Activated CD4-positive, CD25-positive, alpha-beta regulatory T cell treated with anti-CD3 and anti-CD28 coated beads, Interleukin-2, amount 50 U/mL, for 72 hours (primary cell): Measurements from ENCODE around the gene BLMH.

Experiments
- DNase-seq: peaks from one replicate; pipeline ENCODE4 v3.0.0; 2021

The BLMH gene, protein sequence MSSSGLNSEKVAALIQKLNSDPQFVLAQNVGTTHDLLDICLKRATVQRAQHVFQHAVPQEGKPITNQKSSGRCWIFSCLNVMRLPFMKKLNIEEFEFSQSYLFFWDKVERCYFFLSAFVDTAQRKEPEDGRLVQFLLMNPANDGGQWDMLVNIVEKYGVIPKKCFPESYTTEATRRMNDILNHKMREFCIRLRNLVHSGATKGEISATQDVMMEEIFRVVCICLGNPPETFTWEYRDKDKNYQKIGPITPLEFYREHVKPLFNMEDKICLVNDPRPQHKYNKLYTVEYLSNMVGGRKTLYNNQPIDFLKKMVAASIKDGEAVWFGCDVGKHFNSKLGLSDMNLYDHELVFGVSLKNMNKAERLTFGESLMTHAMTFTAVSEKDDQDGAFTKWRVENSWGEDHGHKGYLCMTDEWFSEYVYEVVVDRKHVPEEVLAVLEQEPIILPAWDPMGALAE

DNA sequence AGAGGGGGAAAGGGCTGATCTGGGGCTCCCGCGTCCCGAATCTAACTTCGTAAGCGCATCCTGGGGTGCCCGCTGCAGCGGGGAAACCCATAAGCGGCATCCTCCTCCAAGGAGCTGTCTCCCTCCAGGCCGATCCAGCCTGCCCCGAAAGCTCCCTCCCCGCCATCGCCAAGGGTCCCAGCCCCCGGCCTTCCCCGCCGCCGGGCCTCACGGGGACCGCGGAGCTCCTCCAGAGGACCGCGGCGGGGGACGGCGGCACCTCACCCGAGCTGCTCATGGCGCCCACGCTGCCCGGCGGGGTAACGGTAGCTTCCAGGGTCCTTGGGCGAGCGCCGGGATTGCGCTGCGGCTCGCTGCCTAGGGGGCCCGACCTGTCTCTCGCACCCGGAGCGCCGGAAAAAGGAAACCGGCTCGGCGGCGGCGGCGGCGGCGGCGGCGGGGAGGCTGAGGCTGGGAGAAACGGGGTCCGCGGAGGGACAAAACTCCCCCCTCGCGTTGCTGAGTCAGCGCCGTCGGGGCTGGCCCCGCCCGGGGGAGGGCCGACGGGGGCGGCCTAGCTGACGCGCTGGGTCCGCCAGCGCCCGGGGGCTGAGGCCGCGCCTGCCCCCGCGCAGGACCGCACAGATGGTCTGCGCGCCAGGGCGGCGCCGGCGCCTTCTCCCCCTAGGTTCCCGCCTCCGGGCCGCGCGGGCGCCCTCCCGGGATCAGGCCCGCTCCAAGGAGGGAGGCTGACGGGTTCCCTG lies at the start of gene BLMH:
Gene BLMH (minus strand): TSS at position 402 of the 743 bp plus-strand sequence. CDS start 125 bp downstream, at position 277.
- peak; percentile 81 for DNase-seq

DNA sequence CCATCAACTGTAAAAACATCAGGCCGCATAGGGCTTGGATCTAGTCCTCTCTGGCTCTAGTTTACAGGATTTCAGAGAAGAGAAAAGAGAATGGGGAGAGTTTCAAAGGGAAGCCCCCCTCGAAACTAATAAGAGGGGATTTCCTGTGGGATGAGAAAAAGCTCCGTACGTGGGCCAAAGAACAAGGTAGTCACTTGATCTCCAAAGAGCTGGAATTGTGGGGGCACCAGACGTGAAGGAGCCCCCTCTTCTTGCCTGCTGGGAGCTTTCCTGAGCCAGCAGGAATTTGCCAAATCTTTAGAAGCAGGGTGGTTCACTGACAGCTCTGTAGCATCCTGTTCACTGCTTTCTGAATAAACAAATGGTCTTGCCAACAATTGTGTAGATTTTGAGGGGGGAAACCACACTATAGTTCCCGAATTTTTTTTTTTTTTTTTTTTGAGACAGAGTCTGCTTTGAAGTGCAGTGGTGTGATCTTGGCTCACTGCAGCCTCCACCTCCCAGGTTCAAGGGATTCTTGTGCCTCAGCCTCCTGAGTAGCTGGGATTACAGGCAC lies 49.1 kb upstream of the BLMH start:
- no peak for DNase-seq

DNA sequence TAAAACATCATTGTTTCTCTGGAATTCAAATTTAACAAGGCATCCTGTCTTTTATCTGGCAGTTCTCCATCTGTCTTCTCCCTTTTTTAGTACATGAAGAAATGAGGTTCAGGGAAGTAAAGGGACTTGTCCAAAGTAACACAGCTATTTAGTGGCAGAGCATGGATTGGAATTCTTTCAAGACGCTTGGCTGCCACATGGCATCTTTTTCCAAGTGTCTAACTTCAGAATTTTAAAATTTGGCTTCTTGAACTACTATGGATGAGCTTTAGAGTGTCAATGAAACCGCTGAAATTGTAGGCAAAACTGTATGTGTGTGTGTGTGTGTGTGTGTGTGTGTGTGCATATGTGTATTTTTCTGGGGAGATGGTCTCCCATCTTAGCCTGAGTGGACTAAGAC lies 47.3 kb upstream of the BLMH start:
- no peak for DNase-seq

DNA sequence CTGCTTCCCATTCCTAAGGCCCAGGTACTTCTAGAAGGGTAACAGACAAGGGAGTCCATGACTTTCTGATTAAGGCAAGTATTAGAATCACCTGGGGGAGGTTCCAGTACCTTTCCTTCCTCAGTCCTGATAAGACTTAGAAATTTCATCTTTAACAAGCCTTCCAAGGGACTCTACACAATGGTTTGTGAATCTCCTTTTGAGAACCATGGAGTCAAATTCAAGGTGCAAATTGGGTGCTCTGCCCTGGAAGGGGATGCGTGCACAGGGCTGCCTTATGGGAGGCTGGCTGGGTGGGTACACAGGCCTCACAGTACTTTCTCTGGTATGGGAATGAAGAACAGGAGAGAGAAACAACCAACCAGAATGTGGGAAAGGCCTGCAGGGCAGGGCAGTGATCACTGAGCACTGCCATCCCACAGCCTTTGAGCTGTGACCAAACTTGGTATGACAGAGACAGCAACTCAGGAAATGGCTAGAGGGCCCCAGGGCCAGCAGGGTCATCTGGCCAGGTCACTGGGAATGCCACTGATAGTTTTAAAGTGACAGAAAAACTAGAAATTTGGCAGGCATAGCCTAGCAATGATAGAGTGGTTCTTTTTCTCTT lies 45.8 kb upstream of the BLMH start:
- no peak for DNase-seq

DNA sequence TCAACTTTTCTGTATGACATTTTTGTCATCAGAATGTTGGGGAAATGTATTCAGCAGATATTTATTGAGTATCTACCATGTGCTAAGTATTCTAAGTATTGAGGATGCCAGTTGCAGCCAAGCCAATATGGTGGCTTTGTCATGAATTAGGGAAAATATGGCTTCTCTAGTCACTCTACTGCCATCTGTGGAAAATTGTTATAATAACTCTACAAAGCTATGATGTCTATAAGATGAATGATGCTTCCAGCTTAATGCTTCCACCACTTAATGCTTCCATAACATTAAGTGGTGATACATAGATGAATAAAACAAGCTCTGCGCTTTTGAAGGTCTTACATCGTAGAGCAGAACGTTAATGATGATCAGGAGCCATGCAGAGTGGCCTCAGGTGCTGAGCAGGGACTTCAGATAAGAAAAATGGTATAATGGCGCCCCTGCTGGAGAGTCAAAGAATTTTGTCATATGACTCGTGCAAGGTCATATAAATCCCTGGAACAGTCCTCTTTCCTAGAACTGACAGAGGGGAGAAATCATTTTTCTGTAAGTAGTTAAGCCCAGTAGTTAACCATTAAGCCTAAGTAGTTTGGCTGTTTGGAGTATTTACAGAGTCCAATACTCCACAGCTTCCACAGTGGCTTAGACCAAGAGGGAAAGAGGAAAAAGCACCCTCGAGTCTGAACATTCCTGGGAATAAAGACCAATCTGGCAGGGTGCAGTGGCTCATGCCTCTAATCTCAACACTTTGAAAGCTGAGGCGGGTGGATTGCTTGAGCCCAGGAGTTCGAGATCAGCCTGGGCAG lies 44.8 kb upstream of the BLMH start:
- peak; percentile 54 for DNase-seq

DNA sequence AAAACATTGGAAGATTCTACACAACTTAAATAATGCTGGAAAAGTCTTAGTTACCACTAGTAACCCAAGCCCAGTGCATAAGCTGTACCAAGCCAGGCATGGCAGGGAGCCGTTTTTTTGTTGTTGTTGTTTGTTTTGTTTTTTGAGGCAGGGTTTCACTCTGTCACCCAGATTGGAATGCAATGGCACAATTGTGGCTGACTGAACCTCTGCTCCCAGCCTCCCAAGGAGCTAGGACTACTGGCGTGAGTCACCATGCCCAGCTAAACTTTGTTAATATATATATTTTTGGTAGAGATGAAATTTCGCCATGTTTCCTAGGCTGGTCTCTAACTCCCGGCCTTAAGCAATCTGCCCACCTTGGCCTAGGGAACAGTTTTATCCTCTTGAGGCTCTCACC lies 42.7 kb upstream of the BLMH start:
- no peak for DNase-seq

DNA sequence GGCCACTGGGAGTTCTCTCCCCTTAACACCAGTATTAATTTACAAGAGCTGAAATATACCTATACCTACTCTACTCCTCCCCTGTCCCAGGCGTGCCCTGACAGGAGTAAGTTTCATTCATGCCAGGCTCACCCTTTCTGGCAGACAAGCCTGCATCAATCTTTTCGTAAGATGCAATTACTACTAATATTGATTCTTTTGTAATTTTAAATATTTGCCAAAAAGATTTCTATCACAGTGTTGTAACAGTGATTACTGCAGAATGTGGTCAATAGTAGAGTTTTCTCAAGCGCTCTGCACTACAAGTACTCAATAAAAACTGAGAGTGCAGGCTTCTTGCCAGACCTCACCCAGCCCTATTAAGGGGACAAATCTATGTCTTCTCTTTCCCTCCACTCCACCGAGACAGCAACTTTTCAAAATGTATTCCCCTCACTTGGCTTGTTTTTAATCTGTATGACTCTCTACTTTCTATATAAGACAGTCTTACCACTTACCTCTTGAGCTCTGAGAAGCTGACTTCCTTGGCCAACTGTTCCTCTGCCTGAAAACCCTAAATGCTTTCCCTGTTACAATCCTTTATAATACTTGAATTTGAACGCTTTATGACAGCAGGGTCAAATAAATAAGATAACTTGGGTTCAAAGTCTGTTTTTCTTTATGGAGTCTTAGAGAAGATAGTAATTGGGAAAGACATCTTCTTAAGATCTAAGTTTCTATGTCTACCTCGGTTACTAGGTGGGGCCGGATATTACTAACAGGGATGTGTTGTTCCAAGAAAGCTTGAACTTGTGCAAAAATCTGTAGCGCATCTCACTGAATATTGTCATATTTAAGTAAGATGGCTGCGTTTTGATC lies 42.0 kb upstream of the BLMH start, which contains the start of gene TMIGD1:
Gene TMIGD1 (minus strand): TSS at position 555 of the 858 bp plus-strand sequence. CDS start 1,924 bp downstream, outside the sequence.
- no peak for DNase-seq

DNA sequence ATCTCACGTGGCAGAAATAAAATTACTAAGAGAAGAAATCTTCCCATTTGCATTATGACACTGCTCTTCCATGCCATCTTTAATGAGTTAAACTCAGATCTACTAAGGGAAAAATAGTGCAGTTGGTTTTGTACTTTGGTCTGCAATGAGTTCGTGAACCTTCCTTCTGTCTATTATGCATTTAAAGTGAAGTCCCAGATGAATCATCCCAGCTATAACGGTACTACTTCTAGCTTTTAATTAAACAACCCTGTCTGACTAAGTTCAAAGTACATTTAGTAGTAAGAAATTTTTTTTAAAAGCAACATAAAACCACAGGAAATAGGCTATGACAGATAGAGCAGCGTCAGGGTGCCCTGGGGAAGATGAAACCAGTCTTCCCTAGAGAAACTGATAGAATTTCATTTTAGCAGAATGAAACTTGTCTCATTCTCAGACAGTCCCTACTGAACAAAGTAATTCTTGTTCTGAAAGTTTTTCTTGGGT lies 40.4 kb upstream of the BLMH start:
- DNase-seq = no peak

DNA sequence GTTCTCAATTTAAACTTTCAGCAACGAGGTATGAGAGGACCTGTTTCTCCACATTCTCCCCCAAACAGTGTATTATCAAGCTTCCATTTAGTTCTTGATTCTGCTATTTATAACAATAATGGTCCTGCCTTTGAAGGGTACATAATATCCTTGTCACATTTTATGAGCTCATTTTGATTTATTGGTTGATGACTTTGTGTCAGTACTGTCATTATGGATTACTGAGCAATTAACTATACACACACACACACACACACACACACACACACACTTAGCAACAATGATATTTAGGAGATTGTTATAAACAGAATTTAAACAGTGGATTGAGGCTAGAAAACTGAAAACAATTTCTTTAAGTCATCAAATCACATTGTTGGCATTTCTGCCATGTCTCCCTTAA lies 35.1 kb upstream of the BLMH start:
- DNase-seq = no peak

DNA sequence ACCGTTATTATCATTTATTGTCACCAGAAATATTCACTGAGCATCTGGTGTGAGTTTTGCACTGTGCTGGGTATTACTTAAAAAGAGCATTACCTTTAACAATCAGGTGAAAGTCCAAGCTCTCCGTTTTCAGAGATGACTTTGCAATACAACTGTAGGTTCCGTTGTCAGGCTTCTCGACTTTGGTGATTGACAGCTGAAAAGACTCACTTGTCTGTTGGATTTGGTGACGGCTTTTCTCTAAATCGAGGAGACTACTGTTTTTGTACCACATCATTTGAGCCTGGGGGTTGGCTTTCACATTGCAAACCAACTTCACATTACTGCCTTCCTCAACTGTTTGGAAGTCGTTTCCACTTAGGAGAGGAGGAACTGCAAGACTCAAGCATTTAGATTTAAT lies 33.0 kb upstream of the BLMH start:
- DNase-seq = no peak

DNA sequence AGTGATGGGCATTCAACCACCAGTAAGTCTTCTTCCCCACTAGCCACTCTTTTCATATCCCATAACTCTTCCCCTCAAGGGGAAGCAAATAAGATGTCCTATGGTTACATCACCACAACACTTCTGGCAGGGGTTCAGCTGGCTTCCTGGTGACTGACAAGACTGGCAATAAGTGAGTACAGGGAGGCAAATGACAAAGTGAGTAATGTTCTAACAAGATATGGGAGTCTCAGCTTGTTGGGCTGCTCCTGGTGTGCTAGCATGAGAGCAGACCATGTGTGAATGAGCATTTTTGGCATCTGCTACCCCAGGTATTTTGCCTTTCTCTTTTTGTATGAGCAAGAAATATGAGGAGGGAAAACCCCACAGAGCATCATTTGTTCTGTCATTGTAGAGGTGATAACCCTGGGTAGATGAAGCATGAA lies 32.2 kb upstream of the BLMH start:
- no peak for DNase-seq

DNA sequence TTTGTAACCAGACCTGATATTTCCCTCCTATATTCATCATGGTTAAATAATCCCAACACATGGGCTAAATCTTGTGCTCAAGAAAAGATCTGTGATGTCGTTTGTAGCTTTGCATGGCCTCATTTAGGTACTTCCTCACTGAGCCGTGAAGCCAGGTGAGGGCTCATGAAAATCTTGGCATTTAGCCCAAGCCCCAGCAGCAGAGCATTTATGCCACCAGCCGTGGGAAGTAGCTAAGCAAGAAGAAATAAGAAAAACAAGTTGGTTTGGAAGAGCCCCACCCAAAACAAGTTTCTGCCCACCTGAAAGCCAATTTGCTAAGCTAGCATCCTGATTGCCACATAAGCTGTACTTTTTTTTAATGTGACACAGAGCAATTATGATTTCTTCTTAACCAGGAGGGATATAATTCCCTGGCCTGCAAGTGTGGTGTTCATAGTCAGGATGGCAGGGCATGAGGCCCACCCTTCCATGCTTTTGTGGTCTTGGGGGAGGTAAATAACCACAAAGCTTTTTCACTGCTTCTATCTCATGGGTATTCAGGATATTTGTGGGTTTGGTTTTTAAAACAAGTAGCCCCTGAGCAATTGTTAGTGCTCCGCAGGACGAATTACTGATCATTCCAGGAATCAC lies 31.6 kb upstream of the BLMH start:
- DNase-seq = no peak

DNA sequence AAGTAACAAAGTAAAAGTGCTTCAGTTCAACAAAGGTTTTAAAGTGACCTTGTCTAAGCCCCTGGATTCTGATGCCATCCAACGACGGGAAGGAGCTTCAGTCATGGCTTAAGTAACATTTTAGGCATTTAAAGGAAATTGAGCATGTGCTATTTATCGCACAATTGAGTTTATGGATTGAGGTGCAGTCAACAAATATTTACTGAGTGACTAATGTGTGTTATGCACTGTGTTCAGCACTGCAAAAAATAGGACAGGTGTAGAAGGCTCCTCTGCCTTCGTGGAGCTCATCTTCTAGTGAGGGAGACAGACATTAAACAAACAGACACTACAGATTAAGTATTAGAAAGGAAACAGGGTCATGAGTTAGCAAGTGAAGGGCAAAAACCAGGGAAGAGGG lies 29.6 kb upstream of the BLMH start:
- DNase-seq = no peak

DNA sequence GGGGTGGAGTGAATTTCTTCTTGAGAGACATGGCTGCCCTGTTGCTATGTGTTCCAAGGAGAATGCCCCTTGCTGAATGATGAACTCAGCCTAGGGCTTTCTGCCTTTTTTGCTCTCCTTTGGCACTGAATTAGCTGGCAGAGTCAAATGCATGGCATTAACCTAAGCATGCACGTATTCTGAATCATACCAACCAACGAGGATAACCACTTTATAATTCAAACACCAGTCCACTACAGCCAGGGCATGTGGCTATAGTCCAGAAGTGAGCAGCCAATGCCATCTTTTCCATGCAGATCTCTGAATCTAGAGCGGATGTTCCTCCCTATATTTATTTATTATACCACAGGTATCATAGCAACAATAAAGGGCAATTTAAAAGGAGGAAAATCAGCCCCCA lies 26.4 kb upstream of the BLMH start:
- no peak for DNase-seq

DNA sequence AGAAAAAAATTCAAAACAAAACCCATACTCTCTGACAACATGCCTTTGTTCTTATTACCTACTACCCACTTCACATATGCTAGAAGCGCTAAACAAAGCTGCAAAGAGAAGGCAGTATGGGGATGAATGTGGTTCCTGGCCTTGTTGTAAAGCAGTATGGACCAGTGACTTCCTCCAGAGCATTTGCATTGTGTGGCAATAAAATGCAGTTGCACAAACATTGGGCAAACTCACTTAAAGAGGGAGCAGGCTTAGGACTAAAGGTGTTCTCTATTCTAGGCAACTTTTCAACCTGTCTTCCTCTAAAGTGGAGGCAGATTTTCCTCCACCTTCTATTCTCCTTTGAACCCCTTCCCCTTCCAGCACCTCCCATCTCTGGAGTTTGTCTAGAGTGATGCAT lies 25.0 kb upstream of the BLMH start:
- no peak for DNase-seq

DNA sequence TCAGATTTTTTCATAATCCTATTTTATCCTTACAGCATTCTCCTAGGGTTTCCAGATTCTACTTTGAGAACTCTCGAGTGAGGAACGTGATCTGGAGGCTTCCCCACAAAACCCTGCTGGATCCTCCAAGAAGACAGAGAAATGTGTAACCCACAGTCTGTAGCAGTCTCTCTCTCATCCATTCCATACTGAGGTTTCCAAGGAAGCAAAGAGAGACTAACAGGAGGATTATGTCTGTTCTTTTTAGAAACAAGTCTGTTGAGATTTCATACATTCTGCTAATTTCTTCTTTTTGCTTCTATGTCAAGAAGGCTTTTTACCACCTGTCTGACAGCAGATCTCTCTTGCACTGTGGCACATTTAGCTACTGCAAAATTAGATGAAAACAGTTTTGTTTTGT lies 23.4 kb upstream of the BLMH start:
- DNase-seq = no peak

DNA sequence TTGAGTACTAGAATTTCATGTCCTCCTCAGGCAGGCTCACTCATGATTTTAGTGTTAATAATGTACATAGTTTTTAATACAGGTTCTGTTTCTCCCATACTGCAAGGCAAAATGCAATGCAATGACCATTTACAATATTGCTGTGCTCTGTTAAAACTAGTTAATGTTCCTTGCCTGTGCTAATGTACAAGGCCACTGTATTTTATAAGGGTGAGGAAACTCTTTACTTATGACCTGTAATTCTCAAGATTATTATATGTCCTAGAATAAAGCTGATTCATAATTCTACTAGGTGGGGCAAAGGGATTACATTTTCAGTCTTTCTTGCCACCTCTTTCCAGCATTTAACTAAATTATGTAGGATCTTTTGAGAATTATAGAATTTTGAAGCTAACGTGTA lies 22.7 kb upstream of the BLMH start:
- no peak for DNase-seq

DNA sequence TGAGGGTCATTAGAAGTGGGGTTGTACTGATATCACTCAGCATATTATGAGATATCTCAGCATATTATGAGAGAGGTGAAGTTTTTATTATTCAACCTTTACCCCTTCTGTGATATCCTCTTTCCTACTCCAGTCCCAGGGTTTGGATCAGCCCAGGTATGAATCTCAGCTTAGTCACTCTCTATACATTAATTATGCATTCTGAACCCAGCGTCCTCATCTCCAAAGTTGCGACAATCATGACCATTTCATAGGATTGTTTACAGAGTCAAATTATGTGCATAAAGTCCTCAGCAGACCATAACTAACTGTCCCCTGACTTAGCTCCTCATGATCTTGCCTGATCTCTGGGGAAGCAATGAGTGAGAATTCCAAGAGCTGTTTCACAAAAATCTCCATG lies 20.5 kb upstream of the BLMH start:
- DNase-seq = no peak

DNA sequence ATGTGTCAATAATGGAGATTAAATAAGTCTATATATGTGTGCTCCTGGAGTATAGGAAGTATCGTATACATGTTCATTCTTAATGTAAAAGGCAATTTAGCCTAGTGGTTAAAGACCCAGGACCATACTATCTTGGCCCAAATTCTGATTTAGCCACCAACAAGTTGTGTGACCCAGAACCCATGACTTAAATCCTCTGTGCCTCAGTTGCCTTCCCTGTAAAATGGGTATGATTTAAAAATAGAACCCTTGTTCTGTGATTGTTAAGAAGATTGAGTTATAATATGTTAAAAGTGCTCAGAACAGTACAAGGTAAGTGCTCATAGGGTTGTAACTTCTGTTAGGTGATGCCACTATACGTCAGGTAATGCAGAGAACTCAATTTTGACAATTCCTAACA lies 18.8 kb upstream of the BLMH start:
- no peak for DNase-seq

DNA sequence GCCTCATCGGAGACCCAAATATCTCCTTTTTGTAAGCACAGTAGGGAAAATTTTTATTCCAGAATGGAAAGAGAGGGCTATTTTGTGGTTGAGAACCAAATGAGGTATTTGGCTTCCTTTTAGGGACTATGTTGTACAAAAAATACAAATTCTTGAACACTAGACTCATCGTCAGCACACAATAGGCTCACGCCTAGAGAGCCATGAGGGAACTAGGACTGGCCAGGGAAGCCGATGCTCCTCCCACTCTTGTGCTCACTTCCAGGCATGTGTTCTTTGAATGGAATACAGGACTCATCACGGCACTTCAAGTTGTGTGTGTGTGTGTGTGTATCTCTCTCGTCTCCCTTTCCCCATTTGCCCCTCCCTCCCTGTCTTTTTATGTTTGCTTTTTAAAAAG lies 17.8 kb upstream of the BLMH start:
- no peak for DNase-seq

DNA sequence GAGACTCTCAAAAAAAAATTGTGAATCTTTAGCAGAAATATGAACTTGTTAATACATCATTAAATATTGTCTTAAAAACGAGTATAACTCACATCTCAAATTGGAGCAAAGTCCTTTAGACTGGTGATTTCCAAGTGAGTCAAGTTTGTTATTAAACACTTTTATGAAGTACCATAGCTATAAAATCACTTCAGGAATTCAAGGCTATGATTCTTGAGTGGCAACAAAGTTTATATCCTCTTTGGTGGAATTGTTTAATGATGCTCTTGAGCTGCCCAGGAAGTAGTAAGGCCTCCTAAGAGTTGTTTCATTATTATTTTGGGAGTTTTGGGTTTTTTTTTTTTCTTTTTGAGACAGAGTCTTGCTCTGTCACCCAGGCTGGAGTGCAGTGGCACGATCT lies 16.7 kb upstream of the BLMH start:
- DNase-seq = no peak
